ENCODE data around the gene NPAS3. TPM values are rescaled to one million over a fixed set of nuclear protein-coding genes. Genes with fewer than 3 reads are reported as not detected.

NPAS3 gene
- total and polyA plus RNA-seq, 2 donors (not counting 1 experiment from before 2014, with no cell fraction given), result 0.10 to 0.50 TPM

DNA sequence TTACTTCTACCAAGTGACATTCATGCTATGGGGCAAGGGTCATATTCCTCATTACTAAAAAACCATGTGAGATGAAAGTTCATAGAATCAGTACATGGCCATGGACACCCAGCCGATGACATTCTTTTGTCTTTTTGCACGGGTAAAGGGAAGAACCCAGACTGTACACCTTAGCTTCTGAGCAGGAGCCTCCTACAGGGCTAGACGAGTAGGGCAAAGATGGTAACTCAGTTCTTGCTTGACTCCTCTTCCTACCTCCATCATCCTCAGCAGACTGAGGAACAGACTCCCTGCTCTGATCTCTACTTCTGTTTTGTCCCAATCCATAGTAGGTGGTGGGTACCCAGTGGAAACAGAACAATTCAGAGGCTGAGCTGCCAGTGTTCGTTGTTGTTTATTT is 281.3 kb downstream of the NPAS3 start:
- H3K79me2 ChIP-seq (ENCODE audit: control insufficient read depth, insufficient read depth, low read length), result no peaks in the 10 kb centered on the region
- H3K27ac ChIP-seq (ENCODE audit: insufficient read depth, low read length), result no peak overlapping the region
- H2AFZ ChIP-seq (ENCODE audit: low read length), result no peak overlapping the region
- H3K36me3 ChIP-seq (ENCODE audit: control insufficient read depth, insufficient read depth, low read length), result no peaks in the 10 kb centered on the region
- H3K4me2 ChIP-seq (ENCODE audit: extremely low read depth, insufficient read depth, low read length), result no peak overlapping the region
- no peaks in the 10 kb centered on the region for H3K27me3 ChIP-seq (ENCODE audit: control insufficient read depth, insufficient read depth, low read length)
- DNase-seq (ENCODE audit: low read depth in 2 of 2), result no peak
- no peak overlapping the region for H3K4me3 ChIP-seq (replicated peaks in 1 of 4; ENCODE audit: control extremely low read depth in 1 of 4, insufficient read depth in 1 of 4, low read depth in 3 of 4, low read length in 4 of 4)
- TF ChIP-seq, protein P1, sequence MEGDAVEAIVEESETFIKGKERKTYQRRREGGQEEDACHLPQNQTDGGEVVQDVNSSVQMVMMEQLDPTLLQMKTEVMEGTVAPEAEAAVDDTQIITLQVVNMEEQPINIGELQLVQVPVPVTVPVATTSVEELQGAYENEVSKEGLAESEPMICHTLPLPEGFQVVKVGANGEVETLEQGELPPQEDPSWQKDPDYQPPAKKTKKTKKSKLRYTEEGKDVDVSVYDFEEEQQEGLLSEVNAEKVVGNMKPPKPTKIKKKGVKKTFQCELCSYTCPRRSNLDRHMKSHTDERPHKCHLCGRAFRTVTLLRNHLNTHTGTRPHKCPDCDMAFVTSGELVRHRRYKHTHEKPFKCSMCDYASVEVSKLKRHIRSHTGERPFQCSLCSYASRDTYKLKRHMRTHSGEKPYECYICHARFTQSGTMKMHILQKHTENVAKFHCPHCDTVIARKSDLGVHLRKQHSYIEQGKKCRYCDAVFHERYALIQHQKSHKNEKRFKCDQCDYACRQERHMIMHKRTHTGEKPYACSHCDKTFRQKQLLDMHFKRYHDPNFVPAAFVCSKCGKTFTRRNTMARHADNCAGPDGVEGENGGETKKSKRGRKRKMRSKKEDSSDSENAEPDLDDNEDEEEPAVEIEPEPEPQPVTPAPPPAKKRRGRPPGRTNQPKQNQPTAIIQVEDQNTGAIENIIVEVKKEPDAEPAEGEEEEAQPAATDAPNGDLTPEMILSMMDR (conservative IDR thresholded peaks at IDR 0.05 in 1 of 2, IDR thresholded peaks at IDR 0.05 in 1 of 2; ENCODE audit: low read depth in 1 of 2, low read length in 2 of 2), result no peak
- TF ChIP-seq EZH2 (IDR thresholded peaks at IDR 0.05; ENCODE audit: low read length, missing control alignments), result no peak
- H3K9ac ChIP-seq (ENCODE audit: insufficient read depth, low read length), result no peak overlapping the region
- no peaks in the 10 kb centered on the region for H4K20me1 ChIP-seq (ENCODE audit: control insufficient read depth, extremely low read depth, insufficient read depth, low read length)
- no peaks in the 10 kb centered on the region for H3K4me1 ChIP-seq (ENCODE audit: control insufficient read depth, extremely low read depth, insufficient read depth, low read length)
- H3K9me3 ChIP-seq (ENCODE audit: control insufficient read depth, insufficient read depth, low read depth, low read length), result no peaks in the 10 kb centered on the region

DNA sequence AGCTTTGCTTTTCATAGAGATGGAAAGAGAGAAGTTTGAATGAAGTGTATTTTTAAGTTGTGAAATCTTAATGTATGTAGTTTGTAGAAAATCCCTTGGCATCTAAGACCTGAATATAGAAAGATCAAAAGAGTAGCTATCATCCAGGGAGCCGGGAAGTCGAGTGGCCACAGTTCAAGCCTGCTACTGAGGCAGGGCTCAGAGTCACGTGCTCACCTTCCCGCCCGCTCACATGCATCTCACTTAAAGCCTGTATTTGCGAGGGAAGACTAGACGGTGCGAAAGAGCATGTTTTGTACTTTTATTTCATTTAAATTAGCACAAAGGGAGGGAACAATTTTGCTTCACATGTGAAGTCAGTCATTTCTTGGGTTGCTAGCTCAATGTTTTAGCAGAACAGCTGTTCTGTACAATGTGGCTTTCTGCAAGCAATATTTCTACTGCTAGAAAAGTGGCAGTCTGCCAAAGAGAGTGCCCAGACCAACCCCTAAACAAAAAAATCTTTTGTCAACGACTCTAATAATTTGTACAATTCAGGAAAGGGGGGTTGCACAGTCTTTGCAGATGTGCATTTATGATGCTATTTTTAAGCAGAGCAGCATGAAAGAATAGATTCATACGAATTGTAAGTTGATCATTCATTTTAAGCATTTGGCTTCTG is 290.7 kb downstream of the NPAS3 start:
- H3K4me3 ChIP-seq (replicated peaks in 1 of 4; ENCODE audit: control extremely low read depth in 1 of 4, insufficient read depth in 1 of 4, low read depth in 3 of 4, low read length in 4 of 4), result no peak overlapping the region
- no peak overlapping the region for H3K4me2 ChIP-seq (ENCODE audit: extremely low read depth, insufficient read depth, low read length)
- H2AFZ ChIP-seq (ENCODE audit: low read length), result no peak overlapping the region
- no peak overlapping the region for H3K27ac ChIP-seq (ENCODE audit: insufficient read depth, low read length)
- H3K79me2 ChIP-seq (ENCODE audit: control insufficient read depth, insufficient read depth, low read length), result no peaks in the 10 kb centered on the region
- H3K27me3 ChIP-seq (ENCODE audit: control insufficient read depth, insufficient read depth, low read length), result no peaks in the 10 kb centered on the region
- TF ChIP-seq, protein P1 (conservative IDR thresholded peaks at IDR 0.05 in 1 of 2, IDR thresholded peaks at IDR 0.05 in 1 of 2; ENCODE audit: low read depth in 1 of 2, low read length in 2 of 2), result no peak
- TF ChIP-seq EZH2 (IDR thresholded peaks at IDR 0.05; ENCODE audit: low read length, missing control alignments), result no peak
- no peaks in the 10 kb centered on the region for H3K36me3 ChIP-seq (ENCODE audit: control insufficient read depth, insufficient read depth, low read length)
- no peaks in the 10 kb centered on the region for H3K4me1 ChIP-seq (ENCODE audit: control insufficient read depth, extremely low read depth, insufficient read depth, low read length)
- H4K20me1 ChIP-seq (ENCODE audit: control insufficient read depth, extremely low read depth, insufficient read depth, low read length), result no peaks in the 10 kb centered on the region
- no peak overlapping the region for H3K9ac ChIP-seq (ENCODE audit: insufficient read depth, low read length)
- no peaks in the 10 kb centered on the region for H3K9me3 ChIP-seq (ENCODE audit: control insufficient read depth, insufficient read depth, low read depth, low read length)
- peak; percentile 40 to 61 for DNase-seq (ENCODE audit: low read depth in 2 of 2)

DNA sequence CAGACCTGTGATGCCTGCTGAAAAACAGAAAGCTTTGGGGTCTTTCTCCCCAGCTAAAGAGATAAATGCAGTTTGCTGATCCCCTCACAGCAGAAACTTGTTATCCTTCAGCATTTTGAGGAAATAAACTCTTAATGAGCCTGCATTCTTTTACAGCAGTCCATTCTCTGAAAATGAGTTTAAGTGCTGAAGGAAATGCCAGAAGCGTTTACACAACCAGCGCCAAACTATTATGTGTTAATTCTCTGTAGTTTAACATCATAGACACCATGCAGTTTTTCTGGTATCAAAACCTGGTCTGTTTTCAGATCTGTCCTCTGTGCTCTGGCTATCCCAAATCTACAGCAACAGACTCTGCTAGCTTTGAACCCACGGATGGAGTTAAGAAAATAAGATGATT is 291.3 kb downstream of the NPAS3 start:
- no peak overlapping the region for H3K27ac ChIP-seq (ENCODE audit: insufficient read depth, low read length)
- H3K79me2 ChIP-seq (ENCODE audit: control insufficient read depth, insufficient read depth, low read length), result no peaks in the 10 kb centered on the region
- no peaks in the 10 kb centered on the region for H4K20me1 ChIP-seq (ENCODE audit: control insufficient read depth, extremely low read depth, insufficient read depth, low read length)
- no peak overlapping the region for H2AFZ ChIP-seq (ENCODE audit: low read length)
- no peaks in the 10 kb centered on the region for H3K36me3 ChIP-seq (ENCODE audit: control insufficient read depth, insufficient read depth, low read length)
- no peak for TF ChIP-seq EZH2 (IDR thresholded peaks at IDR 0.05; ENCODE audit: low read length, missing control alignments)
- TF ChIP-seq, protein P1 (conservative IDR thresholded peaks at IDR 0.05 in 1 of 2, IDR thresholded peaks at IDR 0.05 in 1 of 2; ENCODE audit: low read depth in 1 of 2, low read length in 2 of 2), result no peak
- H3K4me1 ChIP-seq (ENCODE audit: control insufficient read depth, extremely low read depth, insufficient read depth, low read length), result no peaks in the 10 kb centered on the region
- no peak overlapping the region for H3K4me2 ChIP-seq (ENCODE audit: extremely low read depth, insufficient read depth, low read length)
- no peaks in the 10 kb centered on the region for H3K9me3 ChIP-seq (ENCODE audit: control insufficient read depth, insufficient read depth, low read depth, low read length)
- no peak overlapping the region for H3K4me3 ChIP-seq (replicated peaks in 1 of 4; ENCODE audit: control extremely low read depth in 1 of 4, insufficient read depth in 1 of 4, low read depth in 3 of 4, low read length in 4 of 4)
- H3K27me3 ChIP-seq (ENCODE audit: control insufficient read depth, insufficient read depth, low read length), result no peaks in the 10 kb centered on the region
- H3K9ac ChIP-seq (ENCODE audit: insufficient read depth, low read length), result no peak overlapping the region
- DNase-seq (ENCODE audit: low read depth in 2 of 2), result peak in 1 of 2 donors; percentile 13
